ENCODE results near the gene MS4A7.

GRCh38 chr11:60420015-60420414 is 41.7 kb downstream of the MS4A7 start:
- TF ChIP-seq EZH2phosphoT487 (IDR thresholded peaks at IDR 0.05; ENCODE audit: borderline replicate concordance, low read depth, low read length) (no peak), CTCF (conservative IDR thresholded peaks at IDR 0.05; ENCODE audit: low read length) (no peak)

Data from OCI-LY7 (cell line).